Erythroblast (primary cell): Measurements from ENCODE around the gene ARHGAP26.
"Not testable (repeated sequence)": the region's sequence is repeated elsewhere in the genome, so short reads cannot be mapped to it uniquely, and the experiment has no call there.

Experiments used
- DNase-seq, 2 experiments: peaks; one replicate each; lab custom pipeline; 2025; lab: John Stamatoyannopoulos, UW
- GATA1 ChIP-seq: IDR thresholded peaks from 2 replicates; pipeline ENCODE4 v1.6.1; 2011; ENCODE audit warnings: low read depth, mild to moderate bottlenecking, control low read depth, low read length, moderate library complexity
- POLR2A ChIP-seq: IDR thresholded peaks from 2 replicates; pipeline ENCODE4 v1.6.1; 2011; ENCODE audit warnings: mild to moderate bottlenecking, low read length

ARHGAP26 gene

DNA sequence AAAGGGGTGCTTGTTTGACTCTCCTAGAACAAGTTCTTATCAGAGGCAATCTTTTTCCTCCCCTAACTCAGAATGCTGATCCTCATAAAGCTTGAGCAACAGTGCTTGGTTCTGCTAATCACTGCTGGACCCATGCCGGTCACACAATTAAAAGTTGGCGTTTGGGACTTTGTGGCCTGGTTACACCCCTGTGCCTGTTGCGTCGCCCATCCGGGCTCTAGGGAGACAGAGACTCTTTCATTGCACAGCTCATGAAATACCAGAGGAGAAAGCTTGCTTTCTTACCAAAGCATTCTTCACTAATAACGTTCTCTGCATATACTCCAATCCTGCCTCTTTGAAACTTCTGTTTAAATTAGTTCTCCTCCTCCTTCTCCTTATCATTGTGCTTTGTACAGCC is 332.2 kb downstream of the ARHGAP26 start:
- no peak for DNase-seq
- no peak for TF ChIP-seq GATA1
- no peak for TF ChIP-seq POLR2A

GRCh38 chr5:143105216-143105905 is 335.2 kb downstream of the ARHGAP26 start:
- DNase-seq, result no peak
- TF ChIP-seq POLR2A (no peak), GATA1 (no peak)

DNA sequence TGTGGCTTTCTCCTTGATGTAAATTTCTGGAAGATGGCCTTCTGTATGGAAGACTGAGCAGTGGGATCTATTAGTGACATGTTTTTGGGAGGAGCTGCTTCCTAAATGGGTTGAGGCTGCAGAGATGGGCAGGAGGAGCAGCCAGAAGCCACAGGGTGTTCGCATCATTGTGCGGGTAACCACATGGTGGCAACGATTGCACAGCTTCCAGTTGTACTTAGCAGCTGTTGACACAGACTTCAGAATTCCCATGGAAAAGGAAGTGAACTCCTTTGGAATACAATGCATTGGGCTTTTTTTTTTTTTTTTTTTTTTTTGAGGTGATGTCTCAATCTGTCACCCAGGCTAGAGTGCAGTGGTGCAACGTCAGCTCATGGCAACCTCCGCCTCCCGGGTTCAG is 336.0 kb downstream of the ARHGAP26 start:
- no peak for TF ChIP-seq POLR2A
- no peak for TF ChIP-seq GATA1
- DNase-seq, result peak in 1 of 2 experiments; percentile 29

DNA sequence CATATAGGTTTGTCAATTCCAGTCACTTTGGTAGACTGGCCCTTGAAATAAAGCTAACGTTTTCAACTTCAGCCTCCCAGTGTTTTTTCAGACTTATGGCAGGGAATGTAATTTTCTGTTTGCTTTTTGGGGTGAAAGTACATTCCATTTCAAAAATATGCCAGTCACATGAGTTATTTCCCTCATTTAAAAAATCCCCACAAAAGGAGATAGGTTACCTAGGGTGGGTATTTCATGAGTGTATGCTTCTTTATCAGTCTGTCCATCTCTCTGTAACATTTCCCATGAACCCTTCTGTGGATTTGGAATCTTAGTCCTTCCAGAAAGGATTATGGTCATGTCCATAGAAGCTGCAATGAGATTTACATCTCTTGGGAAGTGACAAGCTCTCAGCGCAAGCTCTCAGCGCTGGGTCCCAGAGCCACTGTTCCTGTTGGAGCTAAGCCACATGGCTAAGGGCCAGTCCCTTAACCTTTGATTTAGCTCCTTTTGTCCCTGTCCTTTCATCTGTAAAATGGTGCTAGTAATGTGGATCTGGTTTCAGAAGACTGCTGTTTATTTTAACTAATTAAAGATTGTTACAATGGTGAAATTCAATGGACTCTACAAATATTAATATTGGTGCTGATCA is 338.4 kb downstream of the ARHGAP26 start:
- DNase-seq, result no peak
- TF ChIP-seq GATA1 (no peak), POLR2A (no peak)

DNA sequence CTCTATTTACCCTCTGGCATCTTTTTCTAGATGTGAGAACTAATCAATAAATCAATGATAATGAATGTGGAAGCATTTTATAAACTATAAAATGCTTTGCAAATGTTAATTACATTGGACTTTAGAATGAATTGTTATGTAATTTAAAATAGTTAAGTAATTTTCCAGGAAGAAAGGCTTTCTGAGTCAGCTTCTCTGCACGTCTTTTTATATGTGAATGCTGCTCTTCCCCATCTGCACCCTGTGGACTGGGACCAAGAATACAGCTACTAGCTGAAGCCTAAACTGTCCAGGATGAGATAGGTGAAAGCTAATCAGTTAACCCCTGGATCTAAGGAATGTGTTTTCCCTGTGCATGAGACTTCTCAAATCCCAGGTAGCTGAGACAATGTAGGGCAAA is 340.4 kb downstream of the ARHGAP26 start:
- DNase-seq, result no peak
- TF ChIP-seq POLR2A (no peak), GATA1 (no peak)

DNA sequence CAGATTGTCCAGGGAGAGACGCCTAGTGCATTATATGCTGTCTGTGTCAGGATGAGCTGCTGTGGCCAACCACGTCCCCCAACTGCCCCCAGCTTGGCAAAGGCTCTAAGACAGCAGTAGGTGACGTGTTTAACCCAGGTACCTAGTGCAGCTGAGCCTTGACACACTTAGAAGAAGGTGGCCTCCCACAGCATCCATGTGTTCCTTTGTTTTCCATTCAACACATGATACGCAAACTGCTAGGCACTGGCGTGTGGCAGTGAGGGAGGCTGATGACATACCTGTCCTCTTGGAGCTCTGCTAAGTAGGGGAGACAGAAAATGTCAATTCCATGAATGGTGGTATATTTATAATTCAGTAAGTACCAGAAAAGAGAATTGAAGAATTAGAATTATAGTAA is 341.6 kb downstream of the ARHGAP26 start:
- DNase-seq, result no peak
- TF ChIP-seq POLR2A, result no peak
- no peak for TF ChIP-seq GATA1

- DNase-seq, result no peak
- TF ChIP-seq POLR2A (no peak), GATA1 (no peak)
Observed at GRCh38 chr5:143113461-143113860, 343.3 kb downstream of the ARHGAP26 start.

- DNase-seq, result no peak
- TF ChIP-seq GATA1 (no peak), POLR2A (no peak)
Observed at GRCh38 chr5:143114481-143114880, 344.3 kb downstream of the ARHGAP26 start.

DNA sequence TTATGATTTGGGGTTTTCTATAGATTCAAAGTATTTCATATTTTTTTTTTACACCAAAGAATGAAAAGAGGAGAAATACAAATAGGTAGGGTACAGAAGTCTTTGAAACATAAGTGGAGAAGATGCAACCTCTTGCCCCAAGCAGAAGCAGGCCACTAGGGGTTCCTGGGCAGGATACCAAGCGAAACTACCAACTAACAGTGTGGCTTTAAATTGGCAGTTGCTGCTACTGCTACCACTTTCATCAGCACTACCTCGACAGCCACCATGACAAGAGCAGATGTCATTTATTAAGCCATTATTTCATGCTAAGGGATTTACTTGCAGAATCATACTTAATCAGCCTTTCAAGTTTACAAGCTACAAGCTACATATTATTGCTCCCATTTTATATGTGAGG is 345.2 kb downstream of the ARHGAP26 start:
- DNase-seq, result no peak
- no peak for TF ChIP-seq GATA1
- no peak for TF ChIP-seq POLR2A

GRCh38 chr5:143116814-143117213 is 346.6 kb downstream of the ARHGAP26 start:
- DNase-seq, result no peak
- TF ChIP-seq GATA1, result no peak
- TF ChIP-seq POLR2A, result no peak

GRCh38 chr5:143117821-143118220 is 347.6 kb downstream of the ARHGAP26 start:
- TF ChIP-seq POLR2A (no peak), GATA1 (no peak)
- no peak for DNase-seq

- TF ChIP-seq POLR2A, result no peak
- TF ChIP-seq GATA1, result no peak
- DNase-seq, result no peak
Observed at GRCh38 chr5:143118222-143118621, 348.0 kb downstream of the ARHGAP26 start.

GRCh38 chr5:143118818-143119217 is 348.6 kb downstream of the ARHGAP26 start:
- DNase-seq, result not testable (repeated sequence)

GRCh38 chr5:143119291-143119769 is 349.2 kb downstream of the ARHGAP26 start:
- no peak for DNase-seq
- TF ChIP-seq POLR2A (no peak), GATA1 (no peak)
